DMS114 treated with DMSO at 0.1 percent for 48 hours (cell line): Measurements from ENCODE around the gene KIF22.

Source experiments
- DNase-seq: peaks from one replicate; lab custom pipeline; 2025; ENCODE audit not compliant: unreplicated experiment; lab: John Stamatoyannopoulos, UW

Gene KIF22

DNA sequence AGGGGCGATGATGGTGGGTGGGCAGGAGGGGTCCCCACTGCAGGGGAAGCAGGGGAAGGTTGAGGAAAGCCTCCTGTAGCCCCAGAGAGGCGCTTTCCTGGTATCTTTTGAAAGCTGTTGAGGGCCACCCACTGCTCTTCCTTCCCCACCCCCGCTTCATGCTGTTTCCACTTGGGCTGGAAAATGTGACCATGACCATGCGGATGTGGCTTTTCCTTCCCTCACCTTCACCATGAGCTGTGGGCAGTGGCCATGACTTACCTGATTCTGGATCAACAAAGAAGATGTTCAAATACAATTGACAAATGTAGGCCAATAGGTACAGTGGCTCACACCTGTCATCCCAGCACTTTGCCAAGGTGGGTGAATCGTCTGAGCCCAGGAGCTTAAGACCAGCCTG lies 43.5 kb downstream of the KIF22 start:
- no peak for DNase-seq

DNA sequence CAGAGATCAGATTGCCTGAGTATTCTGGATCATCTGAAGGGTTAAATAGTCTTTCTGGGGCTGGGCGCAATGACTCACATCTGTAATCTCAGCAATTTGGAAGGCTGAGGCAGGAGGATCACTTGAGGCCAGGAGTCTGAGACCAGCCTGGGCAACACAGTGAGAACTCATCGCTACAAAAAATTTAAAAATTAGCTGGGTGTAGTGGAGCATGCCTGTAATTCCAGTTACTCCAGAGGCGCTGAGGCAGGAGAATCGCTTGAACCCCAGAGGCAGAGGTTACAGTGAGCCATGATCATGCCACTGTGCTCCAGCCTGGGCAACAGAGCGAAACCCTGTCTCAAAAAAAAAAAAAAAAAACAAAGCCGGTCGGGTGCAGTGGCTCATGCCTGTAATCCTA lies 45.4 kb downstream of the KIF22 start:
- no peak for DNase-seq

DNA sequence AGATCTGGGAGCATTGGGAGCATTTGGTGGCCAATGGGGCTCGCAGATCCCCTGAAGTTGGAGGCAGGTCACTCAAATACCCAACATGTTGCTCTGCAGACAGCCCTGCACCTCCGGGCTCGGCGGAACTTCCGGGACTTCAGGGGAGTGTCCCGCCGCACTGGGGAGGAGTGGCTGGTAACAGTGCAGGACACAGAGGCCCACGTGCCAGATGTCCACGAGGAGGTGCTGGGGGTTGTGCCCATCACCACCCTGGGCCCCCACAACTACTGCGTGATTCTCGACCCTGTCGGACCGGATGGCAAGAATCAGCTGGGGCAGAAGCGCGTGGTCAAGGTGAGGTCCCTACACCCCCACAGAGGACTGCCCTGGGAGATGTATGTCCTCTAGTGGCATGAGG lies 46.1 kb downstream of the KIF22 start:
- DNase-seq, result no peak

DNA sequence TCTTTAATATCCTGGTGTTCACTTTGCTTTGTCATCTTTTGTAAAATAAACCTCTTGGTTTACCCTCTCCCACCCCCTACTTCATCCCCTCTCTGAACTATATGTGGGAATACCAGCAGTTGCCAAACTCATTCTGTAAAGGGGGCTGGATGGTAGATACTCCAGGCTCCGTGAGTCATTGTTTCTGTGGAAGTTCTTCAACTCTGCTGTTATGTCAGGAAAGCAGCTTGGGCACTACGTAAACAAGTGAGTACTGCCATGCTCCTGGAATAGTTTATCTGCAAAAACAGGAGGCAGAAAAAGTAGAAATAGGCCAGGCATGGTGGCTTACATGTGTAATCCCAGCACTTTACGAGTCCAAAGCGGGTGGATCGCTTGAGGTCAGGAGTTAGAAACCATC lies 47.3 kb downstream of the KIF22 start:
- no peak for DNase-seq

DNA sequence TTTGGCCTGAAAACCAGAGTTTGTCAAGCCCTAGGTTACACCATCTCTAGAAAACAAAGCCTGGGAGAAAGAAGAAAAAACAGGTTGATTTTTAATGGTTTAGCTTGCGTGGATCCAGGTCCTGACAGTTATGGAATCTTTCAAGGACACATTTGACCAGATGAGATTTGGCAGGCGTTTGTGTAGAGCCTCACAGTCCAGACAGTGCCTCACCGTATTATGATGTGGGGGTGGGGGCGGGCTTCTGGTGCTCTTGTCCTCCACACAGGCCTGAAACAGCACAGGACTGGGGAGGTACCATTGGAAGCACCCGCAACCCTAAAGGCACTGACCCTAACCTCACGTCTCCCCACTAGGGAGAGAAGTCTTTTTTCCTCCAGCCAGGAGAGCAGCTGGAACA lies 49.3 kb downstream of the KIF22 start:
- DNase-seq, result no peak

DNA sequence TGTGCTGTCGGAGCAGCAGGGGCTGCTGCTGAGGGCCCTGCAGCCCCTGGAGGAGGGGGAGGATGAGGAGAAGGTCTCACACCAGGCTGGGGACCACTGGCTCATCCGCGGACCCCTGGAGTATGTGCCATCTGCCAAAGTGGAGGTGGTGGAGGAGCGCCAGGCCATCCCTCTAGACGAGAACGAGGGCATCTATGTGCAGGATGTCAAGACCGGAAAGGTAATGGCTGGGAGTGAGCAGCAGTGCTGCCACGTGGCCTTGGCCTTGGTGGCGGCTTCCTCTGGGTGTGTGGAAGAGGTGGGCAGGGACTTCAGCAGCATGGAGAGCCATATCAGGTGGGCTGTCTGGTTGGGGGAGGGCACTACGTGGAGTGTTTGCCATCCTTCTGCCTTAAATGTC lies 49.7 kb downstream of the KIF22 start:
- no peak for DNase-seq

DNA sequence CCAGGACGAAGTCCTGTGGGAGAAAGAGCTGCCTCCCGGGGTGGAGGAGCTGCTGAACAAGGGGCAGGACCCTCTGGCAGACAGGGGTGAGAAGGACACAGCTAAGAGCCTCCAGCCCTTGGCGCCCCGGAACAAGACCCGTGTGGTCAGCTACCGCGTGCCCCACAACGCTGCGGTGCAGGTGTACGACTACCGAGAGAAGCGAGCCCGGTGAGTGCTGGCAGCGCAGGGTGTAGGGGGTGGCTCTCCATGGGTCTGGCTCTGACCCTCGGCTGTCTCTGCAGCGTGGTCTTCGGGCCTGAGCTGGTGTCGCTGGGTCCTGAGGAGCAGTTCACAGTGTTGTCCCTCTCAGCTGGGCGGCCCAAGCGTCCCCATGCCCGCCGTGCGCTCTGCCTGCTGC lies 51.1 kb downstream of the KIF22 start:
- no peak for DNase-seq

DNA sequence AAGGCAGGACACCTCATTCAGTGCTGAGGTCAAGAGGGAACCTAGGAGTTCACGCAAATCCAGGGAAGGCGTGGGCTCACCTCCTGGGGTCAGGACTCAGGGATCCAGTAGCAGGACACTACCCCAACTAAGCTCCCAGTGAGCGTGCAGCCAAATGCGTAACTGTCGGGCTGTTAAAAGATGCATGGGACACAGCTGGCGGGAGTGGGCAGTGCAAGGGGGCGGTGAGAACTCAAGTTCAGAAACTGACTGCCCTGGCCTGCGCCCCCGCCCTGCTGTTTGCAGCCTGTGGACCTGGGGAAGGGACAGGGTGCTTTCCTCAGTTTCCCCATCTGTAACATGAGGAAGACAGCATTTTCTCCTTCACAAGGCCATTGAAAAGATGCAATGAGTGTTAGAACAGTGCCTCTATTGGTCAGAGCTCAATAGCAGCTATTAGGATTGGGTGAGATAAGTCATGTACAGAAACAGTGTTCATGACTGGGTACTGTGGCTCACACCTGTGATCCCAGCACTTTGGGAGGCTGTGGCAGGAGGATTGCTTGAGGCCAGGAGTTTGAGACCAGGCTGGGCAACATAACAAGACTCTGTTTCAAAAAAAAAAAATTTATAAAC lies 52.3 kb downstream of the KIF22 start:
- no peak for DNase-seq

DNA sequence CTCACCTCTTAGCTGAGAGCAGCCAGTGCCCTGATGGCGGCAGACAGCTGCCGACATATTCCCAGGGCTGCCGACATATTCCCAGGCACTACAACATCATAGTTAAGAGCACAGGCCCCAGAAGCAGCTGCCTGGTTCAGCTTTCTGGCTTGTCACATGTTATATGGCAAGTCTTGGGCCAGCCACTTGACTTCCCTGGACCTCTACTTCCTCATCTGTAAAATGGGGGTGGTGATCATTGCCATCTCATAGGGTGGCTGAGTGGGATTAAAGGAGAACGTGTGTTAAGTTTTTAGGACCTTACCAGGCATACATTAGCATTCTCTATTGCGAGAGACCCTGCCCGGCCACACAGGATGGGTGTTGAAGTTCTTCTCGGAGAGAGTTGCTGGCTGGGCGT lies 53.4 kb downstream of the KIF22 start:
- no peak for DNase-seq

DNA sequence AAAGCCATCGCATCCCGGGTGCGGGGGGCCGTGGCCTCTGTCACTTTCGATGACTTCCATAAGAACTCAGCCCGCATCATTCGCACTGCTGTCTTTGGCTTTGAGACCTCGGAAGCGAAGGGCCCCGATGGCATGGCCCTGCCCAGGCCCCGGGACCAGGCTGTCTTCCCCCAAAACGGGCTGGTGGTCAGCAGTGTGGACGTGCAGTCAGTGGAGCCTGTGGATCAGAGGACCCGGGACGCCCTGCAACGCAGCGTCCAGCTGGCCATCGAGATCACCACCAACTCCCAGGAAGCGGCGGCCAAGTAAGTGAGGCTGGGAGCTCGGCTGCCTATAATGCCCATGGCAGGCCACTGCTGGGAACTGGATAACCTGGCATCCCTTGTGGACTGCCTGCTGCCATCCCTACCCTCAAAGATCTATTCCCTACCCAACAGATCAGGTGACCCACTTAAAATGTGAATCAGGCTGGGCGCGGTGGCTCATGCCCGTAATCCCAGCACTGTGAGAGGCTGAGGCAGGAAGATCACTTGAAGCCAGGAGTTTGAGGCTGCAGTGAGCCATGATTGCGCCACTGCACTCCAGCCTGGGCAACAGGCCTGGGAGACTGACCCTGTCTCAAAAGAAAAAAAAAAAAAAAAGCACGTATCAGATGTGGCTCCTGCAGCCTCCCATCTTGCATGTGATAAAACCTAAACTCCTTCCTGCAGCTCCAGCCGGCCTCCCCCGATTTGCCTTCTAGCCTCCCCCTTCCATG lies 54.2 kb downstream of the KIF22 start:
- DNase-seq, result no peak

DNA sequence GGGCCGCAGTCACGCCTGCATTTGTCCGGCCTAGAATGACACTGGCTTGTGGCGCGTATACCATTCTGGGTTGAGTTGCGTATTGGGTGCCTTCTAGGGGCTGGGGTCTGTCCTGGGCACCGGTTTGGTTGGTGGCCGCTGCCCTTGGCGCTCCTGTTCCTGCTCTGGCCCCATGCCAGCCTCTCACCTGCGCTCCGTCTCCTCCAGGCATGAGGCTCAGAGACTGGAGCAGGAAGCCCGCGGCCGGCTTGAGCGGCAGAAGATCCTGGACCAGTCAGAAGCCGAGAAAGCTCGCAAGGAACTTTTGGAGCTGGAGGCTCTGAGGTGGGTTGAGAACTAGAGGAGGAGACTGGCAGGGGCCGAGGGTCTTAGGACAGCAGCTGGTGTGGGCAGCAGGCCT lies 55.1 kb downstream of the KIF22 start:
- DNase-seq, result no peak

DNA sequence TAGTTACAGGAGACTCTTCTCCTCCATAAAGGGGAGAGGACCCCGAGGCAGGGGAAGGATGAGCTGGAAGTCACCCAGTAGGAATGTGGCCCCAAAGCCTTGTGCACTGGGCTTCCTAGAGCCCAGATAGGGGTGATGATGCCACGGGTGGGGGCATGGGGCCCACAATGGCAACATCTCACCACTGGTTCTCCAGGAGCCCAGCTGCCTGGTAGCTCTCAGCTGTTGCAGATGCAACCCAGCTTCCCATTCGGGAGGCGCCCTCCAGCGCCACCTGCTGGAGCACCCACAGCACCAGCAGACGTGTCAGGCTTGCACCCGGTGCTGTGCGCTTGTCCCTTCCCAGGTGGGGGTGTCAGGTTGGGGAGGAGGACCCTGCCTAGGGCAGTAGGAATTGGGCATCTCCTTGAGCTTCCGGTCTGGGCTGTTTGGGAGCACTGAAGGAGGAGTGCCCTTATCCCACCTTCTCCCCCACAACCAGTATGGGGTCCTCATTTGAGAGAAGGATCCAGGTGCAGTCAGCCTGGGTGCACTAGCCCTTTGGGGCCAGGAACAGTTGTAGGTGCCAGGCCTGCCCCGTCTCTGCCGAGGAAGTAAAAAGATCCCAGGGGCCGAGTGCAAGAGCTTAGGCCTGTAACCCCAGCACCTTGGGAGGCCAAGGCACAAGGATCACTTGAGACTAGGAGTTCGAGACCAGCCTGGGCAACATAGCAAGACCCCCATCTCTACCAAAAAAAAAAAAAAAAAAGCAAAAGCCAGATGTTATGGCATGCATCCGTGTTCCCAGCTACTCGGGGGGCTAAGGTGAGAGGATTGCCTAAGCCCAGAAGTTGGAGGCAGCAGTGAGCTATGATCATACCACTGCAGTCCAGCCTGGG lies 58.1 kb downstream of the KIF22 start:
- DNase-seq, result no peak

DNA sequence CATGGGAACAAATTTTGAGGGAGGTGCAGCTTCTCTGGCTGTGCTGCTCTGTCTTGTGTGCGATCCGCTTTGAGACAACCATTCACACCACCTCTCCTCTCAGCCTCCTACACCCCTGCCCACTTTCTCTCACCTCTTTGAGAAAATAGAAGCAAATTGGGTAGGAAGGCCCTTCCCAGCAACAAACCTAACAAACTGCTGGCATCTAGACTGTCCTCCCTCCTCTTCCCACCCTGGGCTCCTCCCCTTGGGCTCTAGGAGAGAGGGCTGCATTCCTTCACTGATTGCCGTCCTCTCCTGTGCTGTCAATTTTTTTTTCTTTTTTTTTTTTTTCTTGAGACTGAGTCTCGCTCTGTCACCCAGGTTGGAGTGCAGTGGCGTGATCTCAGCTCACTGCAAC lies 59.0 kb downstream of the KIF22 start:
- no peak for DNase-seq

DNA sequence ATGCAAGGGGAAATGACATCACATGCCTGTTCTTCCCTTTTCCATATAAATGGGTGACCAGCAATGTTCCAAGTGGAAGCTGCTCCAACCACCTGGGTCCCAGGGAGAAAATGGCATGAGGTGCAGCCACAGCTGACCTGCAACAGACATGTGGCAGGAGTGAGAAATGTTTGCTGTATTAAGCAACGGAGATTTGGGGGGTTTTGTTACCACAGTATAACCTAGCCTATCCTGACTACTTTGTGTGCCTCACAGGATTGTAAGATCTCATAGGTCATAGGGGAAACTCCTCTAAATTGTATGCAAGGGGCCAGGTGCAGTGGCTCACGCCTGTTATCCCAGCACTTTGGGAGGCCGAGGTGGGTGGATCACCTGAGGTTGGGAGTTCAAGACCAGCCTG lies 60.4 kb downstream of the KIF22 start:
- no peak for DNase-seq

DNA sequence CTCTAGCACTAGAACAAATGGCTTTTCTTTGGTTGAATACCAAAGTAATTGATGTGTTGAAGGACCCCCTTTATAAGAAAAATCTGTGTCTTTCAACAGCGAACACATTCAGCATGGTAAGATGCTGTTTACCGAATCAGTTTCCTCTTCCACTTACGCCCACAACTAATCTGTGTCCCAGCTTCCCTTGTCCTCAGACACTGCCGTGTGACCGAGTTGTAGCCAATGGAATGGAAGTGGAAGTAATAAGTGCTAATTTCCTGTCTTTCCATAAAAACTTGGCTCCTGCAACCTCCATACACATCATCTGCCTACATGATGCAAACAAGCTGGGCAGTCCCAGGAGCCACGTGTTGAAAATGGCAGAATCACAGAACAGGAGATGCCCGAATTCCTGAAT lies 62.1 kb downstream of the KIF22 start:
- no peak for DNase-seq

DNA sequence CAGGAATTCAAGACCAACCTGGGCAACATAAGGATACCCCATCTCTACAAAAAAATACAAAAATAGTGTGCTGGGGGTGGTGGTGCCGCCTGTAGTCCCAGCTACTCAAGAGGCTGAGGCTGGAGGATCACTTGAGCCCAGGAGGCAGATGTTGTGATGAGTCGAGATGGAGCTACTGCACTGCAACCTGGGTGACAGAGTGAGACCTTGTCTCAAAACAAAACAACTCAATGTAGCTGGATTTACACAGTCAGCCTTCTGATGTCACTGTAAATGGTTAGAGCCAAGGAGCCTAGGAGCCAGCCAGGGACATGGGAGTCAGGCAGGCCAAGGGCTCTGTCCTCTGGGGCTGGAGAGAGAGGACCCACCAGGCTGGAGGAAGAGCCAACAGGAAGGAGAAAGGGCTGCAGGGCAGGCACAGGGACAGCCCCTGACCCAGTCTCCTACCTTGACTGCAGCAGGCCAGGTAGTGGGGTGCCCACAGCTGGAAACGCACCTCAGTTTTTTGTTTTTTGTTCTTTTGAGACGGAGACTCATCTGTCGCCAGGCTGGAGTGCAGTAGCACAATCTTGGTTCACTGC lies 64.1 kb downstream of the KIF22 start:
- no peak for DNase-seq
